WI38 (cell line): ENCODE results near the gene COX7A2L.

Experiments used
- H3K4me3 ChIP-seq: 2 replicates; pipeline ENCODE4 v1.5.1; 2011; ENCODE audit warnings: low read depth, mild to moderate bottlenecking, control low read depth, low read length
- TF ChIP-seq, protein P1 (sequence below): IDR thresholded peaks from 2 replicates; pipeline ENCODE4 v1.5.1; 2012; ENCODE audit warnings: low read depth, mild to moderate bottlenecking, control low read depth, low read length

Gene COX7A2L

DNA sequence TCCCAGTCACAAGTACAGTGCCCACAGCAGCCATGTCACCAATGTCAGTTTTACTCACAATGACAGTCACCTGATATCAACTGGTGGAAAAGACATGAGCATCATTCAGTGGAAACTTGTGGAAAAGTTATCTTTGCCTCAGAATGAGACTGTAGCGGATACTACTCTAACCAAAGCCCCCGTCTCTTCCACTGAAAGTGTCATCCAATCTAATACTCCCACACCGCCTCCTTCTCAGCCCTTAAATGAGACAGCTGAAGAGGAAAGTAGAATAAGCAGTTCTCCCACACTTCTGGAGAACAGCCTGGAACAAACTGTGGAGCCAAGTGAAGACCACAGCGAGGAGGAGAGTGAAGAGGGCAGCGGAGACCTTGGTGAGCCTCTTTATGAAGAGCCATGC, 31.3 kb downstream of the COX7A2L start:
- TF ChIP-seq, protein P1, sequence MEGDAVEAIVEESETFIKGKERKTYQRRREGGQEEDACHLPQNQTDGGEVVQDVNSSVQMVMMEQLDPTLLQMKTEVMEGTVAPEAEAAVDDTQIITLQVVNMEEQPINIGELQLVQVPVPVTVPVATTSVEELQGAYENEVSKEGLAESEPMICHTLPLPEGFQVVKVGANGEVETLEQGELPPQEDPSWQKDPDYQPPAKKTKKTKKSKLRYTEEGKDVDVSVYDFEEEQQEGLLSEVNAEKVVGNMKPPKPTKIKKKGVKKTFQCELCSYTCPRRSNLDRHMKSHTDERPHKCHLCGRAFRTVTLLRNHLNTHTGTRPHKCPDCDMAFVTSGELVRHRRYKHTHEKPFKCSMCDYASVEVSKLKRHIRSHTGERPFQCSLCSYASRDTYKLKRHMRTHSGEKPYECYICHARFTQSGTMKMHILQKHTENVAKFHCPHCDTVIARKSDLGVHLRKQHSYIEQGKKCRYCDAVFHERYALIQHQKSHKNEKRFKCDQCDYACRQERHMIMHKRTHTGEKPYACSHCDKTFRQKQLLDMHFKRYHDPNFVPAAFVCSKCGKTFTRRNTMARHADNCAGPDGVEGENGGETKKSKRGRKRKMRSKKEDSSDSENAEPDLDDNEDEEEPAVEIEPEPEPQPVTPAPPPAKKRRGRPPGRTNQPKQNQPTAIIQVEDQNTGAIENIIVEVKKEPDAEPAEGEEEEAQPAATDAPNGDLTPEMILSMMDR: no peak
- no peak overlapping the region for H3K4me3 ChIP-seq

DNA sequence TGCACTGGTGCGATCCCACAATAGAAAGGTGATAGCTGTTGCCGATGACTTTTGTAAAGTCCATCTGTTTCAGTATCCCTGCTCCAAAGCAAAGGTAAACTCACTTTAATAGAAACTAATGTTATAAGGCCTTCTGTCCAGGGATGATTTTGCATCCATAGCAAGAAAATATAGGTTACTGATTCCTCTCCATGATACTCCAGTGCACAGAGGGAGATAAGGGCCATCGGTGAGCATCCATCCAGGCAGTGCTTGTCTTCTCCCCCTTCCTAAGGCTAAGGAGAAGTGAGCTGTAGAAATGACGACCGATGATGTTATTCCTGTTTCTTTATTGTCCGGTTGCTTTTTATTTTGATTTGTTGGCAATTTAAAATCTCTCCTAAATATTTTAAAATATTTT, 32.1 kb downstream of the COX7A2L start:
- no peak overlapping the region for H3K4me3 ChIP-seq
- TF ChIP-seq, protein P1: no peak

DNA sequence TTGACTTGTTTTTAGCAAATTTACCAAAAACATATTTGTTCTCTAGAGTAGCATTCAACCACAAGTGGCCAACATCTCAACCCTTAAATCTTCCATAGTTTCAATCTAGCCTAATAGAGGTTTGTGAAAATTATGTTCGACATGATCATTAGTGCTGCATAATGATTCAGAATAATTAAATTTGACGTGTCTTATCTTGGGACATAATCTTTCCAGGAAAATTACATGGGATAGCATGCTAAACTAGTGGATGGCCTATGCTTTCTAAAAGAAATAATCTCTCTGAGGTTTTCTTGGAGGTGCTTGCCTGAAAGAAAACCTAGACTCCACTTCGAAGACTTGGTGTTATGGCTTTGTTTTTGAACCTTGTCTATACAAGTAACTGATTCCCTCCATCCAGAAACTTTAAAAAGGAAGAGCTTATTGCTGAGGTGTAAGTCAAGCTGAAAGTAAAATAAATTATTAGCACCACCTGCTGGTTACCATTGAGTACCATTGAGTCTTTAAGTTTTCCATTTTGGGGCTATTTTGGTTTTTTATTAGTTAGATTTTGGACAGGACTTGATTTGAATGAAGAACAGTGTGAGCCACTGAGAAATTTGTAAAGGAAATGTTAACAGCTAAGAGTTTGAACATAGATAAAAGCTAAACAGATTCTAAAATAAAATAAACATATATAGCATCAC, 32.7 kb downstream of the COX7A2L start:
- no peak overlapping the region for H3K4me3 ChIP-seq
- TF ChIP-seq, protein P1: no peak

DNA sequence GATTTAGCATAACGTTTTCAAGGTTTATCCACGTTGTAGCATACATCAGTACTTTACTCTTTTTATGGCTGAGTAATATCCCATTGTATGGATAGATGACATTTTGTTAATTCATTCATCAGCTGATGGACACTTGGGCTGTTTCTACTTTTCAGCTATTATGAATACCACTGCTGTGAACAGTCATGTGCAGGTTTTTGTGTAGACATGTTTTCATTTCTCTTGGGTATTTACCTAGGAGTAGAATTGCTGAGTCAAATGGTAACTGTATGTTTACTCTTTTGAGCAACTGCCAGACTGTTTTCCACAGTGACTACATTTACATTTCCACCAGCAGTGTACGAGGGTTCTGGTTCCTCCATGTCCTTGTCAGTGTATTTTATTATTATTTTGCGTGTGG, 33.9 kb downstream of the COX7A2L start:
- no peak overlapping the region for H3K4me3 ChIP-seq
- TF ChIP-seq, protein P1: no peak

DNA sequence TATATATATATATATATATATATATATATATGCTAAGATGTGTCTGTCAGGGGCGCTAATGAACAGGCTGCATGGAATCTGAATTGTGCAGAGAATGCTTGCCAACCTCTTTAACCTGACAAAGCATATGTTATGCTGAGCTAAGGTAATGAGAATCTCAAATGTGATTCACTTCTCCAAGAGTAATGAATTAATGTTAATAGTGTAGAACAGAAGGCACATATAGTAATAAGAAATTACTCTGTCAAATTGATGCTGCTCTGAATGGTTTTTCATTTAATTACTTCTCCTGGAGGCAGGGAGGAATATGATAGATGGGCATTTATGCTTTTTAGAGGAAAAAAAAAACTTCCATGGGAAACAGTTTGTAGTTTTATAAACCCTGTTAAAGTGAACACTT, 35.4 kb downstream of the COX7A2L start:
- no peak overlapping the region for H3K4me3 ChIP-seq
- TF ChIP-seq, protein P1: no peak

DNA sequence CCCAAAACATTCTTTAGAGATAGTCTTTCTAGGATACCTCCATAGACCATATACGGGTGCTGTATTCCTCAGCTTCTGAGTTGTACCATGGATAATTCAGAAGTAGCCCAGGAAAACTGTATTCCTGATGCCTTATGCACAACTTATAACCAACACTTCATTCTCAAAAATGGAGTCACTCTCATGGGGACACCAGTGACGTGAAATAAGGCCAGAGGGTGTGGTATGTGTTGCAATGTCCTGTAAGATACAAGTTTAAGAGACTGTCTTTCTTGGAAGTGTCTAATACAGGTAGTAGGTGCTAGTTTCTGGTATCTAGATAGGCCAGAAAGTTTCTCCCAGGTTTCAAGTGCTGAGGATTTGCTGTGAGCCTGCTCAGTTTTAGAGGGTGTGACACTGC, 36.1 kb downstream of the COX7A2L start:
- H3K4me3 ChIP-seq: no peak overlapping the region
- TF ChIP-seq, protein P1: no peak

DNA sequence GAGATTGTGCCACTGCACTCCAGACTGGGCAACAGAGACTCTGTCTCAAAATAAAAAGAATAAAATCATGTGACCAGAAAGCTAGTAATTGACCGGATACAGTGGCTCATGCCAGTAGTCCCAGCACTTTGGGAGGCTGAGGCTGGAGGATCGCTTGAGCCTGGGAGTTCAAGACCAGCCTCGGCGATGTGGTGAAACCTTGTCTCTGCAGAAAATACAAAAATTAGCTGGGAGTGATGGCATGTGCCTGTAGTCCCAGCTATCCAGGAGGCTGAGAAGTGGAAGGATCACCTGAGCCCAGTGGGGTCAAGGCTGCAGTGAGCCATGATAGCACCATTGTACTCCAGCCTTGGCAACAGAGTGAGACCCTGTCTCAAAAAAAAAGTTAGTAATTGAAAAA, 36.8 kb downstream of the COX7A2L start:
- no peak overlapping the region for H3K4me3 ChIP-seq
- TF ChIP-seq, protein P1: no peak
